GM18951 (cell line): ENCODE measurements around the gene SMYD3.
"Not testable (repeated sequence)": the region's sequence is repeated elsewhere in the genome, so short reads cannot be mapped to it uniquely, and the experiment has no call there.

Experiments used
- POLR2A ChIP-seq: IDR thresholded peaks from 4 replicates; pipeline ENCODE4 v1.6.1; 2011; ENCODE audit warnings: mild to moderate bottlenecking; ENCODE audit not compliant: insufficient read length, insufficient read depth; ENCODE audit errors: extremely low read depth
- in situ Hi-C: fragments of 300-500 bp; cut with MboI; formaldehyde crosslinking; loops from one replicate; pipeline ENCODE4 v1.12.0; 2022; ENCODE audit warnings: low sequenced_read_pairs, mixed read lengths, inconsistent platforms; ENCODE audit not compliant: unreplicated experiment

Gene SMYD3

GRCh38 chr1:246329900-246330299, 177.2 kb downstream of the SMYD3 start:
- TF ChIP-seq POLR2A, result no peak
- in situ Hi-C loops, result no loop called here

GRCh38 chr1:246329292-246329691, 177.8 kb downstream of the SMYD3 start:
- in situ Hi-C loops, result not testable (repeated sequence)

GRCh38 chr1:246324711-246325110, 182.4 kb downstream of the SMYD3 start:
- no peak for TF ChIP-seq POLR2A

GRCh38 chr1:246324033-246324432, 183.0 kb downstream of the SMYD3 start:
- in situ Hi-C loops, result not testable (repeated sequence)

More at GRCh38 chr1:246324711-246325110, 182.4 kb downstream of the SMYD3 start:
- in situ Hi-C loops, result no loop called here

- no peak for TF ChIP-seq POLR2A
- in situ Hi-C loops, result no loop called here
These were observed 186.8 kb downstream of the SMYD3 start for GRCh38 chr1:246320286-246320685.

GRCh38 chr1:246319083-246319714, 187.9 kb downstream of the SMYD3 start:
- no peak for TF ChIP-seq POLR2A
- in situ Hi-C loops, result no loop called here

GRCh38 chr1:246318622-246319021, 188.5 kb downstream of the SMYD3 start:
- in situ Hi-C loops, result no loop called here
- no peak for TF ChIP-seq POLR2A

GRCh38 chr1:246318036-246318359, 189.1 kb downstream of the SMYD3 start:
- TF ChIP-seq POLR2A, result no peak
- in situ Hi-C loops, result no loop called here

GRCh38 chr1:246317332-246318035, 189.6 kb downstream of the SMYD3 start:
- in situ Hi-C loops, result no loop called here
- TF ChIP-seq POLR2A, result no peak

- TF ChIP-seq POLR2A, result no peak
- in situ Hi-C loops, result no loop called here
These were observed 195.6 kb downstream of the SMYD3 start for GRCh38 chr1:246311461-246311860.

- no peak for TF ChIP-seq POLR2A
- in situ Hi-C loops, result no loop called here
These were observed 197.7 kb downstream of the SMYD3 start for GRCh38 chr1:246309247-246309884.

- TF ChIP-seq POLR2A, result no peak
- in situ Hi-C loops, result no loop called here
These were observed 198.5 kb downstream of the SMYD3 start for GRCh38 chr1:246308533-246309075.

- in situ Hi-C loops, result no loop called here
- TF ChIP-seq POLR2A, result no peak
These were observed 200.6 kb downstream of the SMYD3 start for GRCh38 chr1:246306415-246307037.
